GM19240 (cell line): ENCODE results near the gene MVB12A.
A peak's percentile ranks its signal among the peaks of the same experiment; 100 is the strongest.

Source experiments
- DNase-seq: peaks from one replicate; pipeline ENCODE4 v3.0.0; 2011; ENCODE audit warnings: low spot score; ENCODE audit not compliant: insufficient read length

The MVB12A gene

DNA sequence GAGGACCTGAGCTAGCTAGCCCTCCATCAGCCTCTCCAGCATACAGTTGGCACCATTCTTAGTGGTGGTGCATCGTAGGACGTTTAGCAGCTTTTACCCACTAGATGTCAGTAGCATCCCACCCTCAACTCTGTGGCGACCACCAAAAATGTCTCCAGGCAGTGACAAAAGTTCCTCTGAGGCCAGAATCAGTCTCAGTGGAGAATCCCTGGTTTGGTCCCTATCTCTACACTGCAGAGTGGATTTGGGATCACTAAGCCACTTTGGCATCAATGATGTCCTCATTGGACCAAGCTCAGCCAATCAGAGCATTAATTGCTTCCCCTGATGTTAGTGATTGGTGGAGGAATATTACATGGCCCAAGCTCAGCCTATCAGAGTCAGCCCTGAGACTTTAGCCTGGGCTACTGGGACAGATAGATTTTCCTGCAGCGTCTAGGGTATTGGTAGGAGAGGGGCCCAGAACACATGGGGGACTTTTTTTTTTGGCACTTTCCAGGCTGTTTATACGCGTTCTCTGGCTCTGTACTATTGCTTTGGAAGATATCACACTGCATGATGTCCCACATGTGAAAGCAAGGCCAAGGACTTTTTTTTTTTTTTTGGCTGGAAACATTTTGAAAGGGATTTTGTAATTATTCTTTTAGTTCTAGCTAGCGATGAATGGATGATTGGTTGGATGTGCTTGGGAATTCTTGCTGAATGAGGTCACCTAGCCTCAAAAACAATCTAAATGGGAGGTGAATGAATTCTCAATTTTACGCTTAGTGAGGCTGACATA is 21.6 kb downstream of the MVB12A start:
- no peak for DNase-seq

DNA sequence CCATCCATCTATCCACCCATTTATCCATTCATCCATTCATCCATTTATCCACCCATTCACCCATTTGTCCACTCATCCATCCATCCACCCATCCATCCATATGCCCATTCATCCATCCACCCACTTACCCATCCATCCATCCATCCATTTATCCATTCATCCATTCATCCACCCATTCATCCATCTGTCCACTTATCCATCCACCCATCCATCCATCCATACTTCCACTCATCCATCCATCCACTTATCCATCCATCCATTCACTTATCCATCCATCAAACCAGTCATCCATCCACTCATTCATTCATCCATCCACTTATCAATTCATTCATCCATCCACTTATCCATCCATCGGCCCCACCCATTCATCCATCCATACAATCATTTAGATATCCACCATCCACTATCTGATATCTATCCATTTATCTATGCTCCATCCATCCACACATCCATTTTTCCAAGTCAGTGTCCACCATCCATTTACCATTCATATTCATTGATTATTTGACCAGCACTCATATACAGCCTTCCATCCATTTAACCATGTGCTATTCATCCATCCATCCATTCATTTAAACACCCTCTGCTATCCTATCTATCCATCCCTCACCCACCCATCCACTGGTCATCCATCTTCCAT is 25.8 kb downstream of the MVB12A start:
- no peak for DNase-seq

DNA sequence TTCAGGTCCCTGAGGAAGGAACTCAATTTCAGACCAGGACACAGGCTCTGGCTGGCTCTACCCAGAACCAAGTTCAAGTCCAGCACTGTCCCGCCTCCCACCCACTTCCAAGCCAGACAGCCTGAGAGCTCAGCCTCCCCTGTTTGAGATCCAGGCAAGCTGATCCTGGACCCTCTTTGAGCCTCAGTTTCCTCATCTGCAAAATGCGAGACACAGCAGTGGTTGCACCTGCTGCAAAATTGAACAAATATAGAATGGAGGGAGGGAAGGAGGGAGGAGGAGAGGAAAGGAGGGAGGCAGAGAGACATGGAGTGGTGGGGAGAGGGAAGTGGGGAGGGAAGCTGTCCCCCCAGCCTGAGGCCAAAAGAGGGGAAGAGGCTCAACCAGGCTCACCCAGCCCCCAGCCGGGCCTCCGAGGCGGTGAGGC is 27.9 kb downstream of the MVB12A start:
- DNase-seq: no peak

DNA sequence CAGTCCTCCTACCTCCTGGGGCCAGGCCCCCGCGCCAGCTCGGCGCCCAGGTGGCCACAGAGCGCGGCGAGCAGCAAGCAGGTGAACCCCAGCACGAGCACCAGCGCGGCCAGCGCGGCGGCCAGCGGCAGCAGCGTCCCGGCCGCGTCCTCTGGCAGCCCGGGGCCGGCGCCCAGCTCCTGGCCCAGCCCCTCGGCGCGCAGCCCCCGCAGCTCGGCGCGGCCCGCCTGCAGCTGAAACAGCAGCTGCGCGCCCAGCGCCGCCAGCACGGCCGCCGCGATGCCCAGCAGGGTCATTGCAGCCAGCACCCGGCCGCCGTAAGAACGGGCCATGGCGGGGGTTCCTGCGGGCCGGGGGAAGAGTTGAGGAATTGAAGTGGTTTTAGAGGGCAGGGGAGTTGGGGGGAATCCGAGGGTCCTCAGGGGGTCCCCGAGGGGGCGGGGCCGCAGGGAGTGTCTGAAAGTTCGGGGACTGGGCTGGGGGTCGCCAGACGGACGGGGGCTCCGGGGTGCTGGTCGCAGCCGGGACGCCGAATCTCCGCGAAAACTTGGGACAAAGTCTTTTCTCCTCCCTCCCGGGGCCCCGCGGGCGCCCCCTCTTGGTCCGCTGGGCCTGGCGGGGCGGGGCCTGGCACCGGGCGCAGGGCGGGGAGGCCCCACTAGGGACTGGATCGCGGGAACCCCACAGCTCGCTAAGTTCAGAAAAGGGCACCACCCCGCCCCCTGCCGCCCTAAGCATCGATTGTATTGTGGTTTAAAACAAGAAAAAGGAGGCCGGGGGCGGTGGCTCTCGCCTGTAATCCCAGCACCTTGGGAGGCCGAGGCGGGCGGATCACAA is 28.5 kb downstream of the MVB12A start, which contains the start of gene TMEM221:
TMEM221 (minus strand) TSS at position 538 of the 837 bp plus-strand sequence; CDS start at position 332, 206 bp downstream.
- no peak for DNase-seq

DNA sequence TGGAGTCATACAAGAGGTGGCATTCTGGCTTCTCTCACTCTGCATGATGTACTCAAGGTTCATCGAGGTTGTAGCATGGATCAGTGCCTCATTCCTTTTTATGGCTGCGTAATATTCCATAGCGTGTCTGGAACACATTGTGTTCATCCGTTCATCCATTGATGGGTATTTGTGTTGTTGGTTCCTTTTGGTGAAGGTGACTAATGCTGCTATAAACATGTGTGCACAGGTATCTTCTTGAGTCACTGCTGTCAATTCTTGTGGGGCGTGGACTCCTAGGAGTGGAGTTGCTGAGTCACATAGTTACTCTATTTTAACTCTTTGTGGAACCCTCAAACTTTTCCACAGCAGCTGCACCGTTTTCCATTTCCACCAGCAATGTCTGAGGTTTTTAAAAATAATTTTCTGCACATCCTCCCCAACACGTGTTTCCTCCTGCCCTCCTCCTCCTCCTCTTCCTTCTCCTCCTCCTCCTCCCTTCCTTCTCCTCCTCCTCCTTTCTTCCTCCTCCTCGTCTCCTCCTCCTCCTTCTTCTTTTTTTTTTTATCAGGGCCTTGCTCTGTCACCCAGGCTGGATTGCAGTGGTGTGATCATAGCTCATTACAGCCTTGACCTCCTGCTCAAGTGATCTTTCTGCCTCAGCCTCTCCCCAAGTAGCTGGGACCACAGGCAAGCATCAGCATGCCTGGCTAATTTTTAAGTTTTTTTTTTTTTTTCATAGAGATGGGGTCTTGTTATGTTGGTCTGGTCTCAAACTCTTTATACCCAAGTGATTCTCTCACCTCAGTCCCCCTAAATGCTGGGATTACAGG is 30.6 kb downstream of the MVB12A start:
- DNase-seq: no peak

DNA sequence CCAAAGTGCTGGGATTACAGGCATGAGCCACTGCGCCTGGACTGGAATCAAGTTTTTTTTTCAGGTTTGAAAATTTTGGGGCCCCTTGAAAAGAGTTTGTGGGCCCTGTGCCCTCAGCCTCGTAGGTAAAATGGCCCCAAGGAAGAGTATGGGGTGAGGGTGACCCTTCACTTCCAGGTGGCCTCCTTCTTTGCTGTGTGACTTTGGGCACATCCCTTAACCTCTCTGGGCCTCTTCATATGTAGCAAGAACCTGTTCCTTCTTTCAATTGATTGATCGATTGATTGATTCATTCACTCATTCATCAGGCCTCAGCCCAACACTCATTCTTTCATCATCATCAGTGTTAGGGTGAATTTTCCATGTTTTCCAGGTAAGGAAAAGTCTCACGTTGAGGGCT is 32.0 kb downstream of the MVB12A start:
- DNase-seq: no peak

DNA sequence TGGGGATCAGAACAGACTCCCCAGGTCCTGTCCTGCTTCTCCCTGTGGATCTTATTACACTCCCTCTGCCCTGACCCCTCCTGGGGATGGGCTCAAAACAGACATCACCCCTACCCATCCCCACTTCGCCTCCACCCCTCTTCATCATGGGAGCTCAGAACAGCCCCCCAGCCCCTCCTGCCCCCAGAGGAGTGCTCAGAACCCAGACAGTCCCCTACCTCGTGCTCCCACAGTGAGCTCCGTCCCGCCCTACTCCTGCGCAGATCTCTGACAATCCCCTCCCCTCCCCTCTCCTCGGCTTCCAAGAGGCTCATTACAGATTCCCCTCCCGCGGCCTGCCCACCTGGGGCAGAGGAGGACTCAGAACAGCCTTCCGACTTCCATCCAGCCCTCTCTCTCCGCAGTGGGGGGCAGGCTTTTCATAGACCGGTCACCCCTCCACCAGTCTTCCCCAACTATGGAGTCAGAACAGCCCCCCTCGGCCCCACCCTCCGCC is 34.8 kb downstream of the MVB12A start:
- DNase-seq: no peak

DNA sequence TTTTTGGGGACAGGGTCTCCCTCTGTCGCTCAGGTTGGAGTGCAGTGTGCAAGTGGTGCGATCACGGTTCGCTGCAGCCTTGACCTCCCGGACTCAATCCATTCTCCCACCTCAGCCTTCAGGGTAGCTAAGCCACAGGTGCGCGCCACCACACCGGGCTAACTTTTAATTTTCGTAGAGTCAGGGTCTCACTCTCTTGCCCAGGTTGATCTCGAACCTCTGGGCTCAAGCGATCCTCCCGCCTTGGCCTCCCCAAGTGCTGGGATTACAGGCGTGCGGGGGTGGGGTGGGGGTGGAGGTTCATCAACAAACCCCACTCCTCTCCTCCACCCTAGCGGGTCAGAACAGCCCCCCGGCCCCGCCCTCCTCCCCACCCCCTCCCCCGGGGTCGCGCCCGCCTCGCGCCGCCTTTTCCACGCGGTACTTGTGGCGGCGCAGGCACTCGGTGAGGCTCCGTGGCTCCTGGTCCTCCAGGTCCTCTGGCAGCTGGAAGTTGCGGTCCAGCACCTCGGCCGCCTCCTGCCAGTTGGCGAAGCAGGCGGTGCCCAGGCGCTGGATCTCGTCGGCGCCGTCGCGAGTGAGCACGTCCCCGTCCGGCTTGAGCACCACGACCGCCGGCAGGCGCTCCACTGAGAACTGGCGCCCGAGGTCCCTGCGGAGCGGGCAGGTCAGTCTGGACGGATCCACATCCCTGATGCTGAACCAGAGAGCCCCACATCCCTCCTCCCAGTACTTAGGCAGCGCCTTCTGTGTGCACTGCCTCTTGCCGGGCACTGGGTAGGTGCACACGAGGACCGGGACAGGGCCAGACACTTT is 35.7 kb downstream of the MVB12A start:
- DNase-seq: no peak

DNA sequence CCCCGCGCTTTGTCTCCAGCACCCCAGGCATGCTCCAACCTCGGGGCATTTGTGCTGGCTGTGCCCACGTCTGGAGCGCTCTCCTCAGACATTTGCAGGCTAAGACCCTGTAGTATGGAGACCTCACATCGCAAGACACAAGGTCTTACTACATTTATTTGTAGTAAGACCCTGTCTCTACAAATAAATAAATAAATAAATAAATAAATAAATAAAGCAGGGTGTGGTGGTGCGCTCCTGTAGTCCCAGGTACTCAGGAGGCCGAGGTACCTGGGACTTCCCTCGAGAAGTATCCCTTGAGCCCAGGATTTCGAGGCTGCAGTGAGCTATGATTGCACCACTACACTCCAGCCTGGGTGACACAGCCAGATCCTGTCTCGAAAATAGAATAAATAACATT is 36.3 kb downstream of the MVB12A start:
- DNase-seq: no peak

DNA sequence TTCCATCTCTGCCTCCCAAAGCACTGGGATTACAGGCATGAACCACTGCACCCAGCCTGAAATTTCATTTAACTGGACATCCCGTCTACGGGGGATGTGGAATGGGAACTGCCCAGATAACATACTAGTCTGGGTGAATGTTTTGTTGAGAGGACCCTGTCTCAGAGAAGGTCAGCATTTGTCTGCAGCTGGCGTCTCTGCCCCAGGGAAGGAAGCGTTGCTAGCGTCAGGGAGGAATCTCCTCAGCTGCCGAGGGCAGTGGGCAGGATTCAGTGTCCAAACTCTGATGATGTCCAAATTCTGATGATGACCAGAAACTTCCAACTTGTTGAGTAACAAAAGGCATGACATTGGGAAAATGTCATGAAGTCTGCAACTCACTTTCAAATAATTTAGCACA is 37.8 kb downstream of the MVB12A start:
- DNase-seq: no peak

DNA sequence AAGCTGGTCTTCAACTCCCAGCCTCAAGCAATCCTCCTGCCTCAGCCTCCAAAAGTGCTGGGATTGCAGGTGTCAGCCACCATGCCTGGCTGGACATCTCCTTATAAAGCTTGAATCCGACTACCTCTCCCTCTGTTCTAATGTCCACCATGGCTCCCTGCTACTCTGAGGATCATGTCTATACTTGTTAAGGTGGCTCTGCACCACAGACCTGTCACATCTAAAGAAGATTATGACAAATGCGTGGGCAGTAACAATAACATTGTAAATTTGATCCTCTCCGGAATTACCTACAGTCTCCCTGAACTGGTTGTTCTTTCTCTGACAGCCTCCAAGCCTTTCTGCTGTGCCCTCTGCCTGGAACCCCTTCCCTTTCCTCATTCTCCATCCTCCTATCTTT is 39.1 kb downstream of the MVB12A start:
- no peak for DNase-seq

DNA sequence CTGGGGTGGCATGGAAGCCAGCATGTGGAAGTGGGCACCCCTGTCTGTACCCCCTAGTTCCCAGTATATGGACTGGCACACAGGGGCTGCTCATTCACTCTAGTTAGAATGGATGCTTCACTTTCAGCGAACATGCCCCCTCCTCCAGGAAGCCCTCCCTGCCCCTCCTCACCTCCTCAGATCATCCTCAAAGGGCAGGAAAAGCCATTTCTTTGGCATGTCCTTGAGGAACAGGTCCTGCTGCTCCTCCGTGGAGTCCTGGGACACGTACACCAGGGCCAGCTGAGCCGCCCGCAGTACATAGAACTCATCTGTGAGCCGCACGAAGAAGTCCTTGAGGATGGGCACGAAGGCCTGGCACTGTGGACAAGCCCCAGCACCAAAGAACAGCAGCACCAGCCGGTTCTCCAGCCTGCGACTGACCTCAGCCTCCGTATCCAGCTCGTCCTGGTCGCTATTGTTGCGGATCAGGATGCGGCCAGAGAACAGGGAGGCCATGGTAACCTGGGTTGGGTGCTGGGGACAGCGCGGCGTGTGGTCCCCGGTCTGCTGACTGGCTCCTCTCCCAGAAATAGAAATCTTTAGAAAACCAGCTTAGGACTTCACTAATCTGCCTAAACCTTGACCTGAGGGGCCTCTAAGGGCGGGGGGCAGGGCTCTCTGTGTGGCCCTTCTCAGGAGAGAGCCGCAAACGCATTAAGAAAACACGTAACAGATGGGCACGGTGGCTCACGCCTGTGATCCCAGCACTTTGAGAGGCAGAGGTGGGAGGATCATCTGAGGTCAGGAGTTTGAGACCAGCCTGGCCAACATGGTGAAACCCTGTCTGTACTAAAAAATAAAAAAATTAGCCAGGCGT is 40.8 kb downstream of the MVB12A start, which contains the start of gene NXNL1:
NXNL1 (minus strand) TSS at position 555 of the 859 bp plus-strand sequence; CDS start at position 498, 57 bp downstream.
- DNase-seq: no peak

DNA sequence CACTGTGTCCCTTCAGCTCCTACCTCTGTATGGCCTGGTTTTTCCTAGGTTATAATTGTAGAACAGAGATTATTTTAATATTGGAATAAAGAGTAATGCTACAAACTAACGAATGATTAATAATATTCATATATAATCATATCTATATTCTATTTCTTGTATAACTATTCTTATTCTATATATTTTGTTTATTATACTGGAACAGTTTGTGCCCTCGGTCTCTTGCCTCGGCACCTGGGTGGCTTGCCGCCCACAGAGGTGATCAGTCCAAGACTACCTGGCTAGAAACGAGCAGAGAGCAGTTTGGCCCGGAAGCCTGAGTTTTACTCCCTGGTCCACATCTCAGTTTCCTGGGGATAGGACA is 46.6 kb downstream of the MVB12A start:
- DNase-seq: no peak

DNA sequence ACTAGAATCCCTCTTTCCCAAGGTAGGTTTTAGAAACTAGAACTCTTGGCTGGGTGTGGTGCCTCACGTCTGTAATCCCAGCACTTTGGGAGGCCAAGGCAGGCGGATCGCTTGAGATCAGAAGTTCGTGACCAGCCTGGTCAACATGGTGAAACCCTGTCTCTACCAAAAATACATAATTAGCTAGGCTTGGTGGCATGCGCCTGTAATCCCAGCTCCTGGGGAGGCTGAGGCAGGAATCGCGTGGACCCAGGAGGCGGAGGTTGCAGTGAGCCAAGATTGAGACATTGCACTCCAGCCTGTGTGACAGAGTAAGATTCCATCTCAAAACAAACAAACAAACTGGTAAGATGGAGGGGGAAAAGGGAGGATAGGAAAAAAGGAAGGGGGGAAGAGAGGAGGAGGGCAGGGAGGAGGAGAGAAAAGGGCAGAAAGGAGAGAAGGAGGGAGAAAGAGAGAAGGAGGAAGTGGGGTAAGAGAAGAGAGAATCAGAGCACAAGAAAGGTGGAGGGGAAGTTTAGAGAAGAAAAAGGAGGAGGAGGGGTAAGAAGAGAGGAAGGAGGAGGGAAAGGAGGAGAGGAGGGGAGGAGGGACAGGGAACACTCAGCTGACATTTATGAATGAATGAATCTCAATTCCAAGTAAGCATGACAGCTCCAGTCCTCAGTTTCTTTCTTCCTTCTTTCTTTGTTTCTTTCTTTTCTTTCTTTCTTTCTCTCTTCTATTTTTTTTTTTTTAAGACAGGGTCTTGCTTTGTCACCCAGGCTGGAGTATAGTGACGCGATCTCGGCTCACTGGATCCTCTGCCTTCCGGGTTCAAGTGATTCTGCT is 47.8 kb downstream of the MVB12A start:
- DNase-seq: no peak

DNA sequence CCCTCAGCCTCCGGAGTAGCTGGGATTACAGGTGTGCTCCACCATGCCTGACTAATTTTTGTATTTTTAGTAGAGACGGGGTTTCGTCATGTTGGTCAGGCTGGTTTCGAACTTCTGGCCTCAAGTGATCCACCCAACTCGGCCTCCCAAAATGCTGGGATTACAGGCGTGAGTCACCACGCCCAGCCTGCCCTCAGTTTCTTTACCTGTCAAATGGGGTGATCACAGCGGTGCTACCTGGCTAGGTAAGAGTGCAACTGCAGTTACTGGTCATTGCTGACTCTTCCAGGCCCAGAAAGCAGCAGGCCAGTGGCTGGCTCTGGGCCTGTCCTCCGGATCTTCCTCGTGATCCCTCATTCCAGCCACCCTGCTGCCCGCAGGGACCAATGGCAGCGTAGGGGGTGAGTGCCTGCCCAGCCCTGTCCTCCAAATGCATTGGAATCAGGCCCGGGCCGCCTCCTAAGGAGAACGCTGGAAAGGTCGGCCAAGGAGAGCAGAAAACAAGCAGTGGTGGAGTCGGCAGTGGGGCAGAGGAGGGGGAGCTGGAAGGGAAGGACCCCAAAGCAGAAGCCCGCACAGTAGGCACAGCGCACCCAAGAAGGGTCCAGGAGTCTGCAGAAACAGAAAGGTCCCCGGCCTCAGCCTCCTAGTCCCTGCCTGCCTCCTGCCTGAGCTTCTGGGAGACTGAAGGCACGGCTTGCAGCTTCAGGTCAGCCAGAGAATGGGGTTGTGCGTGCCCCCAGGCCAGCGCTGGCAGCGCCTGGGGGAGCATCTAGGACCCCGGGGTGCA is 48.6 kb downstream of the MVB12A start:
- DNase-seq: no peak

DNA sequence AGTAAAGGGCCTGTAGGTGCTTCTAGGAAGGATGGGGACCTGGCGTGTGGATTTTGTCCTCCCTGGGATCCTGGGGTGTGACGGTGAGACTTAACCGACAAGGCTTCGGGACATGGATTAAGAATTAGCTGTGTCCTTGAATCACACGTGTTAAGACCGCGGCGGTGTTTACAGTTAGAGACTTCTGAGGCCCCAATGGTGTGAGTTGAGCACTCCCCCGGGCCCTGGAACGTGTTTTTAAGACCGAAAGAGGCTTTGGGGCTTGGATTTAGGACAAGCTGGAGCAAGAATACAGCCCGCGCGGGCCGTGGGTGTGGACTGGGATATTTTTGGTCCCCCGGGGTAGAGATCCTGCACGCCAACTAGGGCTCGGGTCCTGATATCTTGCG is 49.2 kb downstream of the MVB12A start:
- no peak for DNase-seq

DNA sequence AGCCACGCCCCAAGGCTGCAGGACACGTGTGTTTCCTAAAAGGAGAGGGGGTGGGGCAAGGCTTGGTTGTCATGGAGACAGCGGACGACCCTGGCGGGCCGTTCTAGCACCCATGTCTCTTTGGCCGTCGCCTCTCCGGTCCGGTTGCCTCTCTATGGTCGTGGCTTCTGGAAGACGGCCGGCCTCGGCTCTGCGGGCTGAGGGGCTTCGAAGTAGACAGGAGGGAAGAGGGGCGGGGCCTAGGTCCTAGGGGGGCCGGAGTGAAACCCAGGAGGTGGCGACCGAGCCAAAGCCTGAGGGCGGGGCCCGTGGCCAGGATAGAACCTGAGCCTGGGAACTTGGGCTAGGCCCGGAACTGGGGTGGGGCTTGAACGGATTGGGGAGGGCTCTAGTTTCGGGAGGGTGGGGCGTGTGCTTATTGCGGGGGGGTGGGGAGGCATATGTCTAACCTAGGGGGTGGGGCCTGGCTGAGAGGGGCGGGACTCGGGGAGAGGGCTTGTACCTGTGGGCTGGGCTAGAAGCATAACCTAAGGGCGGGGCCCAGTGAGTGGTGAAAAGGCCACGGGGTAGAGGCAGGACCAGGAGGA is 49.7 kb downstream of the MVB12A start:
- DNase-seq: peak; percentile 49
